Measurements from ENCODE around the gene GDF7. TPM values are rescaled to one million over a fixed set of nuclear protein-coding genes. Genes with fewer than 3 reads are reported as not detected.

Gene GDF7
- total RNA-seq, 6 donors from 2014 or later: under 0.01 to 1.8 (median 0.44) TPM

- H3K4me3 ChIP-seq: no peak overlapping the region
- peak; percentile 55 to 91 for ATAC-seq (ENCODE audit: low FRiP score in 2 of 2)
- H3K36me3 ChIP-seq: peaks cover 0 to 38% (median 24%) of the 10 kb centered on the region in 4 donors
- peak in 3 of 4 donors; percentile 65 to 97 (median 88) for TF ChIP-seq EP300 (IDR thresholded peaks at IDR 0.05)
- peak; percentile 81 for TF ChIP-seq POLR2AphosphoS5 (IDR thresholded peaks at IDR 0.05)
- peak in 1 of 4 donors; percentile 51 for TF ChIP-seq POLR2A (IDR thresholded peaks at IDR 0.05)
- peak in 2 of 6 experiments; percentile 67 to 69 for TF ChIP-seq CTCF (IDR thresholded peaks at IDR 0.05)
- 53 to 60% methylated on average over 2 to 14 of the region's 18 CpGs for WGBS, 2 donors
- DNase-seq: peak; percentile 88 to 90
- peaks cover 27 to 34% (median 33%) of the 10 kb centered on the region in 4 donors for H3K4me1 ChIP-seq
- H3K9me3 ChIP-seq: no peaks in the 10 kb centered on the region
- no peaks in the 10 kb centered on the region for H3K27me3 ChIP-seq
- H3K27ac ChIP-seq: peak overlapping the region; percentile 82 to 86 (median 82)
These were observed 33.0 kb upstream of the GDF7 start for GRCh38 chr2:20633794-20634506.

GRCh38 chr2:20634507-20635112 is 32.3 kb upstream of the GDF7 start:
- Histone ChIP-seq H3K27me3 (no peaks in the 10 kb centered on the region), H3K27ac (peak overlapping the region; percentile 82 to 86 (median 82)), H3K9me3 (no peaks in the 10 kb centered on the region), H3K4me1 (peaks cover 27 to 34% (median 33%) of the 10 kb centered on the region in 4 donors), H3K4me3 (no peak overlapping the region), H3K36me3 (peaks cover 0 to 38% (median 25%) of the 10 kb centered on the region in 4 donors)
- no peak for TF ChIP-seq POLR2A (IDR thresholded peaks at IDR 0.05)
- TF ChIP-seq CTCF (IDR thresholded peaks at IDR 0.05): peak in 1 of 6 experiments; percentile 3
- 52 to 63% methylated on average over 8 to 9 of the region's 9 CpGs for WGBS, 2 donors
- DNase-seq (peak in 1 of 2 donors; percentile 51), ATAC-seq (ENCODE audit: low FRiP score in 2 of 2) (peak in 1 of 2 donors; percentile 4)

- H3K4me3 ChIP-seq: no peak overlapping the region
- ATAC-seq (ENCODE audit: low FRiP score in 2 of 2): no peak
- H3K36me3 ChIP-seq: peaks cover 0 to 40% (median 28%) of the 10 kb centered on the region in 4 donors
- DNase-seq: peak in 1 of 2 donors; percentile 48
- H3K27me3 ChIP-seq: no peaks in the 10 kb centered on the region
- WGBS, 2 donors: 63 to 72% methylated on average over 5 of the region's 5 CpGs
- H3K9me3 ChIP-seq: no peaks in the 10 kb centered on the region
- H3K27ac ChIP-seq: peak overlapping the region; percentile 82 to 86 (median 82)
- H3K4me1 ChIP-seq: peaks cover 27 to 33% (median 32%) of the 10 kb centered on the region in 4 donors
- no peak for TF ChIP-seq POLR2A (IDR thresholded peaks at IDR 0.05)
- TF ChIP-seq EP300 (IDR thresholded peaks at IDR 0.05): no peak
- TF ChIP-seq CTCF (IDR thresholded peaks at IDR 0.05): no peak
- TF ChIP-seq POLR2AphosphoS5 (IDR thresholded peaks at IDR 0.05): no peak
These were observed 31.8 kb upstream of the GDF7 start for GRCh38 chr2:20635113-20635510.

- Histone ChIP-seq H3K27me3 (no peaks in the 10 kb centered on the region), H3K4me3 (no peak overlapping the region), H3K4me1 (peaks cover 27 to 33% (median 32%) of the 10 kb centered on the region in 4 donors), H3K27ac (peak overlapping the region; percentile 22 to 86 (median 54)), H3K36me3 (peaks cover 0 to 49% (median 37%) of the 10 kb centered on the region in 4 donors), H3K9me3 (no peaks in the 10 kb centered on the region)
- DNase-seq (peak; percentile 86 to 97), ATAC-seq (ENCODE audit: low FRiP score in 2 of 2) (peak; percentile 75 to 91)
- TF ChIP-seq POLR2AphosphoS5 (IDR thresholded peaks at IDR 0.05): peak in 1 of 2 donors; percentile 60
- no peak for TF ChIP-seq POLR2A (IDR thresholded peaks at IDR 0.05)
- peak; percentile 90 to 98 (median 94) for TF ChIP-seq CTCF (IDR thresholded peaks at IDR 0.05)
- peak in 1 of 4 donors; percentile 57 for TF ChIP-seq EP300 (IDR thresholded peaks at IDR 0.05)
- 47 to 71% methylated on average over 15 to 32 of the region's 32 CpGs for WGBS, 2 donors
These were observed 31.0 kb upstream of the GDF7 start for GRCh38 chr2:20635675-20636584.

Data from upper lobe of left lung (tissue), 6 donors.